ENCODE measurements around the gene CASP10.
"Not testable (repeated sequence)": the region's sequence is repeated elsewhere in the genome, so short reads cannot be mapped to it uniquely, and the experiment has no call there.

CASP10 gene

GRCh38 chr2:201184248-201184647 lies 1.3 kb downstream of the CASP10 start:
- H3K27me3 ChIP-seq (ENCODE audit: control insufficient read depth, insufficient read depth, low read length); H3K9me3 ChIP-seq (ENCODE audit: control insufficient read depth, insufficient read depth, low read depth, low read length); H3K27ac ChIP-seq (ENCODE audit: low read depth, low read length); H3K4me1 ChIP-seq (ENCODE audit: control insufficient read depth, insufficient read depth, low read length); H3K9ac ChIP-seq (ENCODE audit: low read length): not testable (repeated sequence)
- peaks cover 13% of the 10 kb centered on the region for H3K36me3 ChIP-seq (ENCODE audit: control insufficient read depth, insufficient read depth, low read length)
- H3K4me3 ChIP-seq (ENCODE audit: low read depth, low read length), result peak overlapping the region; percentile 41; the same call in 1 of the 2 replicates

- Histone ChIP-seq H3K27me3 (ENCODE audit: control insufficient read depth, insufficient read depth, low read length) (no peaks in the 10 kb centered on the region), H3K4me1 (ENCODE audit: control insufficient read depth, insufficient read depth, low read length) (no peaks in the 10 kb centered on the region), H3K36me3 (ENCODE audit: control insufficient read depth, insufficient read depth, low read length) (peaks cover 13% of the 10 kb centered on the region), H3K9ac (ENCODE audit: low read length) (no peak overlapping the region), H3K27ac (ENCODE audit: low read depth, low read length) (no peak overlapping the region), H3K4me3 (ENCODE audit: low read depth, low read length) (no peak overlapping the region), H3K9me3 (ENCODE audit: control insufficient read depth, insufficient read depth, low read depth, low read length) (no peaks in the 10 kb centered on the region)
Measured at GRCh38 chr2:201185863-201186262, 2.9 kb downstream of the CASP10 start.

DNA sequence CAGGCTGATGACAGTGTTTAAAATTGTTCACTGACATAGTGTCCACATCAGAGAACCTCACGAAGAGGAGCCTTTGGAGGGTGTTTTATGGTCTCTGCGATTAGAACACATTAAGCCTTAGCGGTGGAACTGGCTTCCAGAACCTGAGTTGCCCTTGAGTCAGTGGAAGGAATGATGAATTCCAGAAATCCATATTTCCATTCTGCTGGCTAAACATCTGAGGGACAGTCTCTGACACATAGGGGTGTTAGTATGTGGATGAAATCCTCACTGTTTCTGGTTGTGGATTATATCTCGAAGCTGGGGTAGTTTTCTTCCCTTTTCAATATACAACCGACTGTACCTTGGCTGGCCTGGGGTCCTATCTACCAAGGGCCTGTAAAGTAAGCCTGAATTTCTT lies 4.0 kb downstream of the CASP10 start:
- Histone ChIP-seq H3K9ac (ENCODE audit: low read length) (no peak overlapping the region), H3K27ac (ENCODE audit: low read depth, low read length) (no peak overlapping the region), H3K9me3 (ENCODE audit: control insufficient read depth, insufficient read depth, low read depth, low read length) (no peaks in the 10 kb centered on the region), H3K27me3 (ENCODE audit: control insufficient read depth, insufficient read depth, low read length) (no peaks in the 10 kb centered on the region), H3K4me1 (ENCODE audit: control insufficient read depth, insufficient read depth, low read length) (no peaks in the 10 kb centered on the region), H3K36me3 (ENCODE audit: control insufficient read depth, insufficient read depth, low read length) (peaks cover 13% of the 10 kb centered on the region), H3K4me3 (ENCODE audit: low read depth, low read length) (no peak overlapping the region)

DNA sequence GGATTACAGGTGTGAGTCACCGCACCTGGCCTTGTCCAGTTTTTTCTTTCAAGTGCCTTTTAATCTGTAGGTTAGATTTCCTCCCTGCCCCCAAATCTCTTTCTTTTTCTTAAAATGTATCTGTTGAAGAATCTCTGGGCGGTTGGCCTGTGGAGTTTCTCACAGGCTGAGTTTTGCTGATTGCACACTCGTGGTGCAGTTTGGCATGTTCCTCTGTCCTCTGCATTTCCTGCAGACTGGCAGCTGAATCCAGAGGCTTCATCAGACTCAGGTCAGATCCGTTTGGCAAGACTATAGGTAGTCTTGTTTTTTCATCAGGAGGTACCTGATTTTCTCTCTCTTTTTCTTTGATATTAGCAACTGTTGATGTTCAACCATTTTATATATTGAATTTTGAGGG lies 5.5 kb downstream of the CASP10 start:
- H3K36me3 ChIP-seq (ENCODE audit: control insufficient read depth, insufficient read depth, low read length), result peaks cover 14% of the 10 kb centered on the region
- no peak overlapping the region for H3K4me3 ChIP-seq (ENCODE audit: low read depth, low read length)
- no peak overlapping the region for H3K27ac ChIP-seq (ENCODE audit: low read depth, low read length)
- no peaks in the 10 kb centered on the region for H3K27me3 ChIP-seq (ENCODE audit: control insufficient read depth, insufficient read depth, low read length)
- H3K9ac ChIP-seq (ENCODE audit: low read length), result no peak overlapping the region
- H3K4me1 ChIP-seq (ENCODE audit: control insufficient read depth, insufficient read depth, low read length), result no peaks in the 10 kb centered on the region
- no peaks in the 10 kb centered on the region for H3K9me3 ChIP-seq (ENCODE audit: control insufficient read depth, insufficient read depth, low read depth, low read length)

DNA sequence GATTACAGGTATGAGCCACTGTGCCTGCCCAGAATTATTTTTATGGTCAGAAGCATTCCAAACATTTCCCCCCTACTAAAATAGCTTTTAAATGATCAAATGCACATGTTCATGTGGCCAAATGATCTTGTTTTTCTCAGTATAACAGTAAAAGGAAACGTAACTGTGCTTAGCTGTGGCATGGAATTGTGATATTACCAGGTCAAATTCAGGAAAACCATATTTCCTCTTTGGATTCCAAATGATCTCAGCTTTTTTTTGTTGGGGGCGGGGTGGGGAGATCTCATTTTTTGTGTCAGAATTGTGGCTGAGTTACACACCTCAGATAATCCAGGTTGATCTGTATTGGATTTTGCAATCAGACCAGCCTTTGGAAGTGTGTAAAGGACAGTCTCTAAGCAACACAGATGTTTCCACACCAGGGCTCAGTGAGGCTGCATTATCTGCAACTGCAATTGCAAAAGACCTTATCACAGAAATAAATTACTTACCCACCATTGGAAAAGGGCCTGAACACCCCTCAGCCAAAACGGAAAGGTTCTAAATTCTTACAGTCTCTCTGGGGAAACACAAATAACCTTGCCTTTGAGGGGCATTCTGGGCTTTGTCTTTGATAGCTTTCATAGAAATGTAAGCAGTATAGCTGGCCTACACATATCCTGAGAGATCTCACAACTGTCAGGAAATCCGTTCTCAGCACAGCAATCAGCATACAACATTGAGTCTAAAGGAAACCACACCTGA lies 8.4 kb downstream of the CASP10 start:
- no peaks in the 10 kb centered on the region for H3K4me1 ChIP-seq (ENCODE audit: control insufficient read depth, insufficient read depth, low read length)
- H3K9me3 ChIP-seq (ENCODE audit: control insufficient read depth, insufficient read depth, low read depth, low read length), result no peaks in the 10 kb centered on the region
- H3K27ac ChIP-seq (ENCODE audit: low read depth, low read length), result no peak overlapping the region
- no peaks in the 10 kb centered on the region for H3K27me3 ChIP-seq (ENCODE audit: control insufficient read depth, insufficient read depth, low read length)
- no peak overlapping the region for H3K9ac ChIP-seq (ENCODE audit: low read length)
- peaks cover 18% of the 10 kb centered on the region; the same call in 1 of the 2 replicates for H3K36me3 ChIP-seq (ENCODE audit: control insufficient read depth, insufficient read depth, low read length)
- H3K4me3 ChIP-seq (ENCODE audit: low read depth, low read length), result no peak overlapping the region

- Histone ChIP-seq H3K9ac (ENCODE audit: low read length) (no peak overlapping the region), H3K36me3 (ENCODE audit: control insufficient read depth, insufficient read depth, low read length) (peaks cover 17% of the 10 kb centered on the region; the same call in 1 of the 2 replicates), H3K4me3 (ENCODE audit: low read depth, low read length) (no peak overlapping the region)
Measured at GRCh38 chr2:201194097-201194496, 11.2 kb downstream of the CASP10 start.

DNA sequence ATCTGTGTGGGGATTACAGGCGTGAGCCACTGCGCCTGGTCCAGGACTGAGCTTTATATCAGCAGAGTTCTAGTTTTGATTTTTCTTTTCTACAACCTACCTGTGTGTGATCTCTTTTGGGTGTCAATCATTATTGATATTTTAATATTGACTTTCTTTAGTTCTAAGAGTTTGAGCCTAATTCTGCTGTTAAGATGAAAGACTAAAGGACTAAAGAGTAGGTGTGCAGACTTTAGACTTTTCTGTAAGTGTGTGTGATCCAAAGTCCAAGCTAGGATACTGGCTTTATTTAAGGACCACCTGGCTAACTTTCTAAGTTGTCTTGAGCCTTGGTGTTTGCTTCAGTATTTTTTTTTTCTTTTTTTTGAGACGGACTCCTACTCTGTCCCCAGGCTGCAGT lies 12.4 kb downstream of the CASP10 start:
- no peaks in the 10 kb centered on the region for H3K27me3 ChIP-seq (ENCODE audit: control insufficient read depth, insufficient read depth, low read length)
- H3K9me3 ChIP-seq (ENCODE audit: control insufficient read depth, insufficient read depth, low read depth, low read length), result no peaks in the 10 kb centered on the region
- no peaks in the 10 kb centered on the region for H3K4me1 ChIP-seq (ENCODE audit: control insufficient read depth, insufficient read depth, low read length)
- no peak overlapping the region for H3K27ac ChIP-seq (ENCODE audit: low read depth, low read length)
- no peak overlapping the region for H3K4me3 ChIP-seq (ENCODE audit: low read depth, low read length)
- H3K36me3 ChIP-seq (ENCODE audit: control insufficient read depth, insufficient read depth, low read length), result peaks cover 17% of the 10 kb centered on the region; the same call in 1 of the 2 replicates
- H3K9ac ChIP-seq (ENCODE audit: low read length), result no peak overlapping the region

More at GRCh38 chr2:201194097-201194496, 11.2 kb downstream of the CASP10 start:
- Histone ChIP-seq H3K4me1 (ENCODE audit: control insufficient read depth, insufficient read depth, low read length) (no peaks in the 10 kb centered on the region), H3K27ac (ENCODE audit: low read depth, low read length) (no peak overlapping the region), H3K9me3 (ENCODE audit: control insufficient read depth, insufficient read depth, low read depth, low read length) (no peaks in the 10 kb centered on the region), H3K27me3 (ENCODE audit: control insufficient read depth, insufficient read depth, low read length) (no peaks in the 10 kb centered on the region)

GRCh38 chr2:201196003-201196402 lies 13.1 kb downstream of the CASP10 start:
- Histone ChIP-seq H3K27me3 (ENCODE audit: control insufficient read depth, insufficient read depth, low read length) (no peaks in the 10 kb centered on the region), H3K27ac (ENCODE audit: low read depth, low read length) (no peak overlapping the region), H3K4me1 (ENCODE audit: control insufficient read depth, insufficient read depth, low read length) (no peaks in the 10 kb centered on the region), H3K9me3 (ENCODE audit: control insufficient read depth, insufficient read depth, low read depth, low read length) (no peaks in the 10 kb centered on the region), H3K4me3 (ENCODE audit: low read depth, low read length) (no peak overlapping the region), H3K36me3 (ENCODE audit: control insufficient read depth, insufficient read depth, low read length) (peaks cover 17% of the 10 kb centered on the region; the same call in 1 of the 2 replicates), H3K9ac (ENCODE audit: low read length) (no peak overlapping the region)

DNA sequence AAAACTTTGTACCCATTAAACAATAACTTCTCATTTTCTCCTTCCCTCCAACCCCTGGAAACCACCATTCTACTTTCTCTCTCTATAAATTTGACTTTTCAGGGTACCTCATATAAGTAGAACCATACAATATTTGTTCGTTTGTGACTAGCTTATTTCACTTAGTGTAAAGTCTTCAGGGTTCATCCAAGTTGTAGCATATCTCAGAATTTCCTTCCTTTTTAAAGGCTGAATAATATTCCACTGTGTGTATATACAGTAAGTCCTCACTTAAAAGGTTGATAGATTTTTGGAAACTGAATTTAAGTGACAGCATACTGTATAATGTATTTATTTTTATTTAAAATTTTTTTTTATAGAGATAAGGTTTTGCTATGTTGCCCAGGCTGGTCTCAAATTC lies 13.9 kb downstream of the CASP10 start:
- Histone ChIP-seq H3K27me3 (ENCODE audit: control insufficient read depth, insufficient read depth, low read length) (no peaks in the 10 kb centered on the region), H3K9me3 (ENCODE audit: control insufficient read depth, insufficient read depth, low read depth, low read length) (no peaks in the 10 kb centered on the region), H3K4me3 (ENCODE audit: low read depth, low read length) (no peak overlapping the region), H3K9ac (ENCODE audit: low read length) (no peak overlapping the region), H3K4me1 (ENCODE audit: control insufficient read depth, insufficient read depth, low read length) (no peaks in the 10 kb centered on the region), H3K27ac (ENCODE audit: low read depth, low read length) (no peak overlapping the region), H3K36me3 (ENCODE audit: control insufficient read depth, insufficient read depth, low read length) (peaks cover 20% of the 10 kb centered on the region; the same call in 1 of the 2 replicates)

DNA sequence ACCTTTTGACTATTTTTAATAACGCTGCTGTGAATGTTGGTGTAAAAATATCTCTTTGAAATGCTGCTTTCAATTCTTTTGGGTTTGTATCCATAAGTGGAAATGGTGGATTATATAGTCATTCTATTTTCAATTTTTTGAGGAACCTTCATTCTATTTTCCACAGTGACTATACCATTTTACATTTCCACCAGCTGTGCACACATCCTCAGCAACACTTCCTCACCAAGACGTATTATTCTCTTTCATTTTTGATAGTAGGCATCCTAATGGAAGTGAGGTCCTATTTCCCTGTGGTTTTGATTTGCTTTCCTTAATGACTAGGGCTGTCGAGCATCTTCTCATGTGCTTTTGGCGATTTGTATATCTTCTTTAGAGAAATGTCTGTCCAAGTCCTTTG lies 14.8 kb downstream of the CASP10 start:
- Histone ChIP-seq H3K4me1 (ENCODE audit: control insufficient read depth, insufficient read depth, low read length) (no peaks in the 10 kb centered on the region), H3K36me3 (ENCODE audit: control insufficient read depth, insufficient read depth, low read length) (peaks cover 20% of the 10 kb centered on the region; the same call in 1 of the 2 replicates), H3K27ac (ENCODE audit: low read depth, low read length) (no peak overlapping the region), H3K27me3 (ENCODE audit: control insufficient read depth, insufficient read depth, low read length) (no peaks in the 10 kb centered on the region), H3K9ac (ENCODE audit: low read length) (no peak overlapping the region), H3K4me3 (ENCODE audit: low read depth, low read length) (no peak overlapping the region), H3K9me3 (ENCODE audit: control insufficient read depth, insufficient read depth, low read depth, low read length) (no peaks in the 10 kb centered on the region)

GRCh38 chr2:201199847-201200246 lies 16.9 kb downstream of the CASP10 start:
- Histone ChIP-seq H3K4me3 (ENCODE audit: low read depth, low read length) (no peak overlapping the region), H3K9me3 (ENCODE audit: control insufficient read depth, insufficient read depth, low read depth, low read length) (no peaks in the 10 kb centered on the region), H3K27me3 (ENCODE audit: control insufficient read depth, insufficient read depth, low read length) (no peaks in the 10 kb centered on the region), H3K27ac (ENCODE audit: low read depth, low read length) (no peak overlapping the region), H3K36me3 (ENCODE audit: control insufficient read depth, insufficient read depth, low read length) (peaks cover 12% of the 10 kb centered on the region; the same call in 1 of the 2 replicates), H3K4me1 (ENCODE audit: control insufficient read depth, insufficient read depth, low read length) (no peaks in the 10 kb centered on the region), H3K9ac (ENCODE audit: low read length) (no peak overlapping the region)
